Measurements from ENCODE around the gene PC.

DNA sequence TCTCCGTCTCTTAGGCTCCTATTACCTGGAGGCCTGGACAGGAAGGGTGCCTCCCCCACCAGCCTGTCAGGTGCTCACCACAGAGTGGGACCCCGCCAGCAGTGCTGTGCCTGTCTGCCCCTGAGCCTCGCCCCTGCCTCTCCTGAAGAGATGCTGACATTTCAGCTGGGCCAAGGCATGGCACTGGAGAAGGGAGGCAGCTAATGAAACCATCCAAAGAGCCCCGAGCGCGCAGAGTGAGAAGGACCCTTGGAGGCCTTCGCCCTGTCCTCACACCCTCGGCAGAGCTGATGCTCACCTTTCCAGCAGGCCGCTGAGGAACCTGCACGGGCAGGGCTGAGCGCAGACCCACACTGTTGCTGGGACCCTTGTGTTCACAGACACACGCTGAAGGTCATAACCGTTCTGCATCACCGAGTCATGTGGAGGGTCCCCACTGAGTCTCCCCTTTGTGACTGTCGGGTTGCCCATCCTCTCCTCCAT lies 103.4 kb downstream of the PC start:
- TF ChIP-seq POLR2AphosphoS5 (IDR thresholded peaks at IDR 0.05; ENCODE audit: low read depth, low read length): no peak
- no peak for TF ChIP-seq POLR2A (IDR thresholded peaks at IDR 0.05; ENCODE audit: low read depth, low read length)

All from GM12891 (cell line).